Liver (tissue), 3 donors: ENCODE data around the gene KIR2DL1.
"Not testable (repeated sequence)": the region's sequence is repeated elsewhere in the genome, so short reads cannot be mapped to it uniquely, and the experiment has no call there.

Experiments
- ATF3 ChIP-seq: IDR thresholded peaks from 2 replicates; pipeline ENCODE4 v1.6.1; 2016; ENCODE audit warnings: antibody characterized with exemption
- CTCF ChIP-seq: fragments of 150-350 bp; IDR thresholded peaks from 2 replicates; pipeline ENCODE4 v1.5.1; 2017; ENCODE audit warnings: improper control_type of control experiment, low read depth, low read length; ENCODE audit not compliant: missing input control
- FOXA1 ChIP-seq: IDR thresholded peaks from 2 replicates; pipeline ENCODE4 v1.6.1; 2016; ENCODE audit warnings: antibody characterized with exemption
- JUND ChIP-seq, 2 donors: IDR thresholded peaks; 2 replicates each; pipeline ENCODE4 v1.6.1; 2016; ENCODE audit warnings: antibody characterized with exemption in 2 of 2
- MAX ChIP-seq: IDR thresholded peaks from 2 replicates; pipeline ENCODE4 v1.6.1; 2016; ENCODE audit warnings: antibody characterized with exemption
- RAD21 ChIP-seq, 2 donors: IDR thresholded peaks; 2 replicates each; pipeline ENCODE4 v1.6.1; 2016; ENCODE audit warnings: antibody characterized with exemption in 2 of 2, mild to moderate bottlenecking in 2 of 2
- REST ChIP-seq: IDR thresholded peaks from 2 replicates; pipeline ENCODE4 v1.6.1; 2016; ENCODE audit warnings: antibody characterized with exemption, mild to moderate bottlenecking
- TAF1 ChIP-seq: conservative IDR thresholded peaks from 2 replicates; pipeline ENCODE4 v1.6.1; 2016; ENCODE audit warnings: antibody characterized with exemption, mild to moderate bottlenecking
- YY1 ChIP-seq: IDR thresholded peaks from 2 replicates; pipeline ENCODE4 v1.6.1; 2016; ENCODE audit warnings: antibody characterized with exemption, mild to moderate bottlenecking
- ZBTB33 ChIP-seq: IDR thresholded peaks from 2 replicates; pipeline ENCODE4 v1.6.1; 2016; ENCODE audit warnings: antibody characterized with exemption
- donor health status: healthy.
- donor health status: healthy.

- not testable (repeated sequence) for TF ChIP-seq REST; TAF1; MAX; CTCF; YY1; ATF3; RAD21 (IDR thresholded peaks at IDR 0.05); FOXA1; ZBTB33; JUND (IDR thresholded peaks at IDR 0.05)
These were observed 18.6 kb downstream of the KIR2DL1 start for GRCh38 chr19:54788154-54788553.
